Muscle layer of colon (tissue), 2 donors: Measurements from ENCODE around the gene HSF4.
A peak's percentile ranks its signal among the peaks of the same experiment; 100 is the strongest.

Source experiments
- H3K27ac ChIP-seq: one replicate; pipeline ENCODE4 v1.7.0; 2013; ENCODE audit warnings: low read depth, mild to moderate bottlenecking, low read length, moderate library complexity
- H3K27me3 ChIP-seq, 2 donors: one replicate each; pipeline ENCODE4 v1.7.0; 2013; ENCODE audit warnings: low read length in 2 of 2, mild to moderate bottlenecking in 2 of 2; ENCODE audit not compliant: insufficient read depth in 2 of 2, control insufficient read depth in 1 of 2
- H3K36me3 ChIP-seq: one replicate; pipeline ENCODE4 v1.7.0; 2013; ENCODE audit warnings: mild to moderate bottlenecking, low read length; ENCODE audit not compliant: insufficient read depth
- H3K4me1 ChIP-seq: one replicate; pipeline ENCODE4 v1.7.0; 2013; ENCODE audit warnings: mild to moderate bottlenecking, low read length; ENCODE audit not compliant: insufficient read depth
- H3K4me3 ChIP-seq, 2 donors: one replicate each; pipeline ENCODE4 v1.7.0; 2013; ENCODE audit warnings: low read length in 2 of 2, low read depth in 1 of 2, mild to moderate bottlenecking in 1 of 2, moderate library complexity in 1 of 2
- H3K9ac ChIP-seq: one replicate; pipeline ENCODE4 v1.7.0; 2013; ENCODE audit warnings: low read length
- H3K9me3 ChIP-seq: one replicate; pipeline ENCODE4 v1.7.0; 2013; ENCODE audit warnings: mild to moderate bottlenecking, low read length
- donor health status: abdominal sarcoma.
- donor health status: Adenocarcinoma of cecum.

HSF4 gene

GRCh38 chr16:67163164-67163998, 1.2 kb upstream of the HSF4 start:
- Histone ChIP-seq H3K9me3 (no peaks in the 10 kb centered on the region), H3K27ac (peak overlapping the region; percentile 58), H3K36me3 (no peaks in the 10 kb centered on the region), H3K4me3 (peak overlapping the region; percentile 38 to 49), H3K9ac (no peak overlapping the region), H3K4me1 (peaks cover 40% of the 10 kb centered on the region), H3K27me3 (peaks cover 19 to 56% of the 10 kb centered on the region in 2 donors)

- H3K4me1 ChIP-seq, result peaks cover 47% of the 10 kb centered on the region
- peak overlapping the region; percentile 38 to 49 for H3K4me3 ChIP-seq
- H3K9me3 ChIP-seq, result no peaks in the 10 kb centered on the region
- peak overlapping the region; percentile 58 for H3K27ac ChIP-seq
- H3K27me3 ChIP-seq, result peaks cover 19 to 56% of the 10 kb centered on the region in 2 donors
- H3K9ac ChIP-seq, result no peak overlapping the region
- no peaks in the 10 kb centered on the region for H3K36me3 ChIP-seq
These were observed 466 bp upstream of the HSF4 start for GRCh38 chr16:67163999-67164558.

- H3K4me3 ChIP-seq, result peak overlapping the region in 1 of 2 donors; percentile 59
- peaks cover 57% of the 10 kb centered on the region for H3K4me1 ChIP-seq
- H3K27me3 ChIP-seq, result peaks cover 19 to 55% of the 10 kb centered on the region in 2 donors
- H3K27ac ChIP-seq, result peak overlapping the region; percentile 58
- no peak overlapping the region for H3K9ac ChIP-seq
- no peaks in the 10 kb centered on the region for H3K9me3 ChIP-seq
- H3K36me3 ChIP-seq, result no peaks in the 10 kb centered on the region
These were observed 855 bp downstream of the HSF4 start for GRCh38 chr16:67165121-67166078.

GRCh38 chr16:67166110-67166547, 1.6 kb downstream of the HSF4 start:
- Histone ChIP-seq H3K4me3 (no peak overlapping the region), H3K9ac (no peak overlapping the region), H3K27me3 (peaks cover 16 to 48% of the 10 kb centered on the region in 2 donors), H3K4me1 (peaks cover 57% of the 10 kb centered on the region), H3K36me3 (no peaks in the 10 kb centered on the region), H3K27ac (peak overlapping the region; percentile 7), H3K9me3 (no peaks in the 10 kb centered on the region)

GRCh38 chr16:67166598-67167168, 2.1 kb downstream of the HSF4 start:
- Histone ChIP-seq H3K9me3 (no peaks in the 10 kb centered on the region), H3K4me3 (no peak overlapping the region), H3K4me1 (peaks cover 55% of the 10 kb centered on the region), H3K27me3 (peaks cover 11 to 43% of the 10 kb centered on the region in 2 donors), H3K9ac (no peak overlapping the region), H3K36me3 (no peaks in the 10 kb centered on the region), H3K27ac (peak overlapping the region; percentile 7)

- H3K9me3 ChIP-seq, result no peaks in the 10 kb centered on the region
- H3K27ac ChIP-seq, result no peak overlapping the region
- no peaks in the 10 kb centered on the region for H3K36me3 ChIP-seq
- peaks cover 50% of the 10 kb centered on the region for H3K4me1 ChIP-seq
- H3K27me3 ChIP-seq, result peaks cover 7 to 34% of the 10 kb centered on the region in 2 donors
- H3K4me3 ChIP-seq, result no peak overlapping the region
- no peak overlapping the region for H3K9ac ChIP-seq
These were observed 3.0 kb downstream of the HSF4 start for GRCh38 chr16:67167588-67167987.

GRCh38 chr16:67169011-67169451, 4.5 kb downstream of the HSF4 start:
- H3K9me3 ChIP-seq, result no peaks in the 10 kb centered on the region
- no peaks in the 10 kb centered on the region for H3K36me3 ChIP-seq
- H3K4me1 ChIP-seq, result peaks cover 46% of the 10 kb centered on the region
- no peak overlapping the region for H3K4me3 ChIP-seq
- no peak overlapping the region for H3K9ac ChIP-seq
- peaks cover 0 to 19% of the 10 kb centered on the region in 2 donors for H3K27me3 ChIP-seq
- peak overlapping the region; percentile 84 for H3K27ac ChIP-seq

GRCh38 chr16:67169642-67170167, 5.2 kb downstream of the HSF4 start:
- Histone ChIP-seq H3K4me1 (peaks cover 46% of the 10 kb centered on the region), H3K9ac (peak overlapping the region; percentile 41), H3K36me3 (no peaks in the 10 kb centered on the region), H3K27me3 (peaks cover 0 to 12% of the 10 kb centered on the region in 2 donors), H3K4me3 (peak overlapping the region; percentile 31 to 62), H3K27ac (peak overlapping the region; percentile 84), H3K9me3 (no peaks in the 10 kb centered on the region)

GRCh38 chr16:67170168-67170948, 5.8 kb downstream of the HSF4 start, which contains the start of gene NOL3:
Gene NOL3, plus strand, starts transcription at chr16:67170538.
- peaks cover 0 to 6% of the 10 kb centered on the region in 2 donors for H3K27me3 ChIP-seq
- H3K4me3 ChIP-seq, result peak within 1 kb of the TSS; percentile 31 to 62
- H3K27ac ChIP-seq, result peak within 1 kb of the TSS; percentile 88
- H3K9me3 ChIP-seq, result no peaks in the 10 kb centered on the region
- peaks cover 46% of the 10 kb centered on the region for H3K4me1 ChIP-seq
- no peaks in the 10 kb centered on the region for H3K36me3 ChIP-seq
- H3K9ac ChIP-seq, result peak within 1 kb of the TSS; percentile 74
